Neutrophil (primary cell): Measurements from ENCODE around the gene PRELP.

ENCODE experiments used
- H3K27ac ChIP-seq: fragments of 200-600 bp; sonication (generic); 2 replicates; pipeline ENCODE4 v1.5.1; 2016; ENCODE audit warnings: mild to moderate bottlenecking, moderate library complexity
- H3K27me3 ChIP-seq: fragments of 200-600 bp; sonication (generic); 2 replicates; pipeline ENCODE4 v1.6.0; 2016; ENCODE audit warnings: mild to moderate bottlenecking
- H3K36me3 ChIP-seq: fragments of 200-600 bp; sonication (generic); 2 replicates; pipeline ENCODE4 v1.5.1; 2017
- H3K4me1 ChIP-seq, 2 experiments: fragments of 200-600 bp in 1 of 2; sonication (generic) in 1 of 2; 1 replicate in 1 of 2; 2 replicates in 1 of 2; pipeline versions ENCODE4 v1.5.1 to v1.6.1; 2013 to 2016; ENCODE audit warnings: low read depth in 1 of 2, low read length in 1 of 2, mild to moderate bottlenecking in 1 of 2, moderate library complexity in 1 of 2; ENCODE audit not compliant: control insufficient read depth in 1 of 2, insufficient read depth in 1 of 2
- H3K4me3 ChIP-seq, 2 experiments: fragments of 200-600 bp in 1 of 2; sonication (generic) in 1 of 2; 1 replicate in 1 of 2; 2 replicates in 1 of 2; pipeline ENCODE4 v1.5.1; 2013 to 2016; ENCODE audit warnings: low read depth in 1 of 2, low read length in 1 of 2, mild to moderate bottlenecking in 1 of 2, moderate library complexity in 1 of 2
- H3K9me3 ChIP-seq: fragments of 200-600 bp; sonication (generic); 2 replicates; pipeline ENCODE4 v1.5.1; 2016
- TF ChIP-seq, protein P1 (sequence below): fragments of 200-600 bp; sonication (generic); IDR thresholded peaks from 2 replicates; pipeline ENCODE4 v1.5.1; 2016; ENCODE audit warnings: antibody characterized with exemption

PRELP gene

GRCh38 chr1:203492748-203493130 lies 17.1 kb downstream of the PRELP start:
- TF ChIP-seq, protein P1, sequence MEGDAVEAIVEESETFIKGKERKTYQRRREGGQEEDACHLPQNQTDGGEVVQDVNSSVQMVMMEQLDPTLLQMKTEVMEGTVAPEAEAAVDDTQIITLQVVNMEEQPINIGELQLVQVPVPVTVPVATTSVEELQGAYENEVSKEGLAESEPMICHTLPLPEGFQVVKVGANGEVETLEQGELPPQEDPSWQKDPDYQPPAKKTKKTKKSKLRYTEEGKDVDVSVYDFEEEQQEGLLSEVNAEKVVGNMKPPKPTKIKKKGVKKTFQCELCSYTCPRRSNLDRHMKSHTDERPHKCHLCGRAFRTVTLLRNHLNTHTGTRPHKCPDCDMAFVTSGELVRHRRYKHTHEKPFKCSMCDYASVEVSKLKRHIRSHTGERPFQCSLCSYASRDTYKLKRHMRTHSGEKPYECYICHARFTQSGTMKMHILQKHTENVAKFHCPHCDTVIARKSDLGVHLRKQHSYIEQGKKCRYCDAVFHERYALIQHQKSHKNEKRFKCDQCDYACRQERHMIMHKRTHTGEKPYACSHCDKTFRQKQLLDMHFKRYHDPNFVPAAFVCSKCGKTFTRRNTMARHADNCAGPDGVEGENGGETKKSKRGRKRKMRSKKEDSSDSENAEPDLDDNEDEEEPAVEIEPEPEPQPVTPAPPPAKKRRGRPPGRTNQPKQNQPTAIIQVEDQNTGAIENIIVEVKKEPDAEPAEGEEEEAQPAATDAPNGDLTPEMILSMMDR = no peak
- Histone ChIP-seq H3K9me3 (no peaks in the 10 kb centered on the region), H3K4me3 (no peak overlapping the region), H3K27me3 (no peaks in the 10 kb centered on the region), H3K27ac (no peak overlapping the region), H3K36me3 (no peaks in the 10 kb centered on the region), H3K4me1 (peaks cover 25 to 26% of the 10 kb centered on the region in 2 experiments)

DNA sequence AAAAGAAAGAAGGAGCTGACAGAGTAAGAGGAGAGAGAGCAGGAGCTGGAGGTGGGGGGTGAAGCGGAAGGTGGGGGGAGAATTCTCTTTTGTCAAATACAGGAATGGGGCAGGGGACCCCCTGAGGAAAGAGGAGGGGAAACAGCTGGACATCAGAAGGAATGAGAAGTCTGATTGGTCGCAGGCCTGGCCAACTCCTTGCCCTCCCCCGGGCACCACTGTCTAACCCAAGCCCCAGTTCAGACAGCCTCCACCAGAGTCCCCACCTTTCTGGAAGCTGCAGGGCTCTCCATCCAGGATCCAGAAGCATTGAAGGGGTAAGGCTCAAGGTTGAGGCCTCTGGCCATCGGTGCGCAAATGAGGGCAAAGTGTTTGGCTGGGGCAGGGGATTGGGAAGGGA lies 18.3 kb downstream of the PRELP start, which contains the start of gene OPTC:
Gene OPTC, plus strand, starts transcription at position 253 of the 400 bp plus-strand sequence. CDS start 1,853 bp downstream, outside the sequence.
- Histone ChIP-seq H3K9me3 (no peaks in the 10 kb centered on the region), H3K4me3 (no peak within 1 kb of the TSS), H3K27me3 (no peaks in the 10 kb centered on the region), H3K27ac (no peak within 1 kb of the TSS), H3K4me1 (peaks cover 13 to 14% of the 10 kb centered on the region in 2 experiments), H3K36me3 (no peaks in the 10 kb centered on the region)
- TF ChIP-seq, protein P1 = no peak

DNA sequence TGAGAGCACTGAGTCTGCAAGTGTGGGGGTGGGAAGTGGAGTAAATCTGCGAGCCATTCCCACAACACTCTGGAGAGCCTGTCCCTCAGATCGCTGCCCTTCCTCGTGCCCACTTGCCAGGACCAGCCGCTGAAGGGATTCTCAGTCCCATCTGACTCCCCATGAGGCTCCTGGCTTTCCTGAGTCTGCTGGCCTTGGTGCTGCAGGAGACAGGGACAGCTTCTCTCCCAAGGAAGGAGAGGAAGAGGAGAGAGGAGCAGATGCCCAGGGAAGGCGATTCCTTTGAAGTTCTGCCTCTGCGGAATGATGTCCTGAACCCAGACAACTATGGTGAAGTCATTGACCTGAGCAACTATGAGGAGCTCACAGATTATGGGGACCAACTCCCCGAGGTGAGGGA lies 20.2 kb downstream of the PRELP start:
- no peaks in the 10 kb centered on the region for H3K4me1 ChIP-seq
- H3K27ac ChIP-seq = no peak overlapping the region
- no peaks in the 10 kb centered on the region for H3K27me3 ChIP-seq
- TF ChIP-seq, protein P1 = no peak
- no peaks in the 10 kb centered on the region for H3K9me3 ChIP-seq
- H3K36me3 ChIP-seq = no peaks in the 10 kb centered on the region
- no peak overlapping the region for H3K4me3 ChIP-seq

GRCh38 chr1:203497269-203497777 lies 21.7 kb downstream of the PRELP start:
- H3K27me3 ChIP-seq = no peaks in the 10 kb centered on the region
- no peaks in the 10 kb centered on the region for H3K9me3 ChIP-seq
- no peak overlapping the region for H3K4me3 ChIP-seq
- H3K27ac ChIP-seq = no peak overlapping the region
- TF ChIP-seq, protein P1 = no peak
- H3K4me1 ChIP-seq = no peaks in the 10 kb centered on the region
- H3K36me3 ChIP-seq = no peaks in the 10 kb centered on the region

GRCh38 chr1:203499643-203500278 lies 24.2 kb downstream of the PRELP start:
- peaks cover 0 to 4% of the 10 kb centered on the region in 2 experiments for H3K4me1 ChIP-seq
- no peak overlapping the region for H3K4me3 ChIP-seq
- H3K36me3 ChIP-seq = no peaks in the 10 kb centered on the region
- no peaks in the 10 kb centered on the region for H3K9me3 ChIP-seq
- TF ChIP-seq, protein P1 = no peak
- no peak overlapping the region for H3K27ac ChIP-seq
- H3K27me3 ChIP-seq = no peaks in the 10 kb centered on the region
